ENCODE measurements around the gene DMWD.

GRCh38 chr19:45764945-45765701 lies 27.5 kb downstream of the DMWD start:
- TF ChIP-seq CTCF (IDR thresholded peaks at IDR 0.05) (no peak), EZH2 (IDR thresholded peaks at IDR 0.05; ENCODE audit: borderline replicate concordance, insufficient read depth, low read depth, low read length, poor library complexity, severe bottlenecking) (no peak)
